GM04504 (cell line): ENCODE data around the gene MIPOL1.
A peak's percentile ranks its signal among the peaks of the same experiment; 100 is the strongest.

Source experiments
- DNase-seq: peaks from one replicate; pipeline ENCODE4 v3.0.0-alpha.2; 2012; ENCODE audit warnings: low read depth

Gene MIPOL1

GRCh38 chr14:37587131-37587803 lies 389.5 kb downstream of the MIPOL1 start:
- no peak for DNase-seq

- DNase-seq, result no peak
Observed at GRCh38 chr14:37587881-37588666, 390.3 kb downstream of the MIPOL1 start.

GRCh38 chr14:37588667-37588955 lies 390.9 kb downstream of the MIPOL1 start:
- DNase-seq, result no peak

- DNase-seq, result no peak
Observed at GRCh38 chr14:37588956-37589714, 391.4 kb downstream of the MIPOL1 start.

- DNase-seq, result no peak
Observed at GRCh38 chr14:37589715-37590427, 392.1 kb downstream of the MIPOL1 start.

- no peak for DNase-seq
Observed at GRCh38 chr14:37590428-37591139, 392.8 kb downstream of the MIPOL1 start.

- no peak for DNase-seq
Observed at GRCh38 chr14:37591311-37591940, 393.7 kb downstream of the MIPOL1 start.

- DNase-seq, result no peak
Observed at GRCh38 chr14:37591941-37592481, 394.3 kb downstream of the MIPOL1 start.

GRCh38 chr14:37592482-37593408 lies 395.0 kb downstream of the MIPOL1 start:
- DNase-seq, result no peak

GRCh38 chr14:37593511-37594237 lies 395.9 kb downstream of the MIPOL1 start:
- DNase-seq, result no peak

- peak; percentile 56 for DNase-seq
Observed at GRCh38 chr14:37594238-37594970, 396.7 kb downstream of the MIPOL1 start.

- no peak for DNase-seq
Observed at GRCh38 chr14:37594971-37595808, 397.5 kb downstream of the MIPOL1 start, which contains the start of the genes FOXA1 and TTC6. Gene FOXA1 (minus strand): TSS chr14:37595249. CDS start chr14:37594972, 277 bp downstream. Gene TTC6 (plus strand): TSS chr14:37595629. CDS start chr14:37622065, 26,436 bp downstream.

GRCh38 chr14:37595809-37596621 lies 398.3 kb downstream of the MIPOL1 start:
- no peak for DNase-seq

GRCh38 chr14:37596790-37597472 lies 399.2 kb downstream of the MIPOL1 start:
- DNase-seq, result no peak

GRCh38 chr14:37597538-37597913 lies 399.8 kb downstream of the MIPOL1 start:
- no peak for DNase-seq
